GM06990 (cell line): ENCODE measurements around the gene NOS1.
"Not testable (repeated sequence)": the region's sequence is repeated elsewhere in the genome, so short reads cannot be mapped to it uniquely, and the experiment has no call there.

ENCODE experiments used
- DNase-seq: peaks from one replicate; pipeline ENCODE4 v3.0.0-alpha.2; 2011; ENCODE audit not compliant: insufficient read length; ENCODE audit errors: extremely low read depth
- H3K27me3 ChIP-seq: replicated peaks from 2 replicates; pipeline ENCODE4 v1.6.0; 2011; ENCODE audit warnings: low read length; ENCODE audit not compliant: control insufficient read depth, insufficient read depth
- H3K36me3 ChIP-seq: 2 replicates; pipeline ENCODE4 v1.5.1; 2011; ENCODE audit warnings: low read length; ENCODE audit not compliant: control insufficient read depth, insufficient read depth
- H3K4me3 ChIP-seq: replicated peaks from 2 replicates; pipeline ENCODE4 v1.5.1; 2011; ENCODE audit warnings: low read depth, mild to moderate bottlenecking, control low read depth, low read length
- CTCF ChIP-seq: IDR thresholded peaks from 2 replicates; pipeline ENCODE4 v1.5.1; 2011; ENCODE audit warnings: low read length, control low read depth, mild to moderate bottlenecking, inconsistent platforms; ENCODE audit not compliant: insufficient read depth, poor library complexity, severe bottlenecking

The NOS1 gene

GRCh38 chr12:117202033-117202432 is 159.4 kb downstream of the NOS1 start:
- DNase-seq = no peak
- TF ChIP-seq CTCF = no peak
- Histone ChIP-seq H3K27me3 (peaks cover 1% of the 10 kb centered on the region; the same call in 1 of the 2 replicates), H3K36me3 (no peaks in the 10 kb centered on the region), H3K4me3 (no peak overlapping the region)

GRCh38 chr12:117199956-117200744 is 161.3 kb downstream of the NOS1 start:
- H3K36me3 ChIP-seq, DNase-seq, H3K27me3 ChIP-seq, H3K4me3 ChIP-seq: not testable (repeated sequence)

- not testable (repeated sequence) for H3K36me3 ChIP-seq
These were observed 165.1 kb downstream of the NOS1 start for GRCh38 chr12:117196334-117196733.

GRCh38 chr12:117195027-117195426 is 166.4 kb downstream of the NOS1 start:
- not testable (repeated sequence) for H3K4me3 ChIP-seq, DNase-seq, H3K36me3 ChIP-seq, H3K27me3 ChIP-seq

More at GRCh38 chr12:117196334-117196733, 165.1 kb downstream of the NOS1 start:
- not testable (repeated sequence) for DNase-seq, H3K4me3 ChIP-seq, H3K27me3 ChIP-seq

- DNase-seq = no peak
- Histone ChIP-seq H3K4me3 (no peak overlapping the region), H3K27me3 (no peaks in the 10 kb centered on the region), H3K36me3 (no peaks in the 10 kb centered on the region)
- TF ChIP-seq CTCF = no peak
These were observed 167.5 kb downstream of the NOS1 start for GRCh38 chr12:117193903-117194302.

GRCh38 chr12:117192581-117192980 is 168.8 kb downstream of the NOS1 start:
- not testable (repeated sequence) for DNase-seq, H3K4me3 ChIP-seq, H3K27me3 ChIP-seq, H3K36me3 ChIP-seq

GRCh38 chr12:117192057-117192456 is 169.4 kb downstream of the NOS1 start:
- Histone ChIP-seq H3K36me3 (no peaks in the 10 kb centered on the region; the same call in 1 of the 2 replicates), H3K27me3 (no peaks in the 10 kb centered on the region), H3K4me3 (no peak overlapping the region)
- TF ChIP-seq CTCF = no peak
- no peak for DNase-seq
